ENCODE measurements around the gene FOXF2. TPM values are rescaled to one million over a fixed set of nuclear protein-coding genes. Genes with fewer than 3 reads are reported as not detected.

Gene FOXF2
- total RNA-seq, 1 donor from 2014 or later, result not detected

GRCh38 chr6:1371933-1372332, 17.4 kb upstream of the FOXF2 start:
- Mint-ChIP-seq H3K4me3 (ENCODE audit: unreplicated experiment) (no peak overlapping the region), H3K4me1 (ENCODE audit: unreplicated experiment) (peaks cover 4% of the 10 kb centered on the region), H3K36me3 (ENCODE audit: low read depth, unreplicated experiment) (peaks cover 4% of the 10 kb centered on the region), H3K9me3 (ENCODE audit: unreplicated experiment) (peaks cover 9% of the 10 kb centered on the region), H3K27me3 (ENCODE audit: unreplicated experiment) (peaks cover 8% of the 10 kb centered on the region), H3K27ac (ENCODE audit: unreplicated experiment) (no peak overlapping the region)
- no peak for TF ChIP-seq CTCF (IDR thresholded peaks at IDR 0.05; ENCODE audit: unreplicated experiment)
- DNase-seq (ENCODE audit: low spot score), result no peak

GRCh38 chr6:1372690-1373089, 16.7 kb upstream of the FOXF2 start:
- Mint-ChIP-seq H3K4me1 (ENCODE audit: unreplicated experiment) (no peaks in the 10 kb centered on the region), H3K27ac (ENCODE audit: unreplicated experiment) (no peak overlapping the region), H3K36me3 (ENCODE audit: low read depth, unreplicated experiment) (peaks cover 4% of the 10 kb centered on the region), H3K27me3 (ENCODE audit: unreplicated experiment) (peaks cover 10% of the 10 kb centered on the region), H3K9me3 (ENCODE audit: unreplicated experiment) (peaks cover 9% of the 10 kb centered on the region), H3K4me3 (ENCODE audit: unreplicated experiment) (no peak overlapping the region)
- TF ChIP-seq CTCF (IDR thresholded peaks at IDR 0.05; ENCODE audit: unreplicated experiment), result no peak
- no peak for DNase-seq (ENCODE audit: low spot score)

- H3K4me1 Mint-ChIP-seq (ENCODE audit: unreplicated experiment), result peaks cover 14% of the 10 kb centered on the region
- no peak overlapping the region for H3K4me3 Mint-ChIP-seq (ENCODE audit: unreplicated experiment)
- no peak for TF ChIP-seq CTCF (IDR thresholded peaks at IDR 0.05; ENCODE audit: unreplicated experiment)
- peaks cover 4% of the 10 kb centered on the region for H3K36me3 Mint-ChIP-seq (ENCODE audit: low read depth, unreplicated experiment)
- no peak for DNase-seq (ENCODE audit: low spot score)
- H3K27ac Mint-ChIP-seq (ENCODE audit: unreplicated experiment), result no peak overlapping the region
- peaks cover 23% of the 10 kb centered on the region for H3K27me3 Mint-ChIP-seq (ENCODE audit: unreplicated experiment)
- H3K9me3 Mint-ChIP-seq (ENCODE audit: unreplicated experiment), result no peaks in the 10 kb centered on the region
Observed at GRCh38 chr6:1376653-1377052, 12.7 kb upstream of the FOXF2 start.

GRCh38 chr6:1377526-1377925, 11.8 kb upstream of the FOXF2 start:
- TF ChIP-seq CTCF (IDR thresholded peaks at IDR 0.05; ENCODE audit: unreplicated experiment), result no peak

GRCh38 chr6:1378065-1379016, 11.0 kb upstream of the FOXF2 start:
- peak; percentile 30 for DNase-seq (ENCODE audit: low spot score)
- Mint-ChIP-seq H3K4me3 (ENCODE audit: unreplicated experiment) (no peak overlapping the region), H3K27me3 (ENCODE audit: unreplicated experiment) (peaks cover 23% of the 10 kb centered on the region), H3K27ac (ENCODE audit: unreplicated experiment) (no peak overlapping the region), H3K9me3 (ENCODE audit: unreplicated experiment) (no peaks in the 10 kb centered on the region), H3K4me1 (ENCODE audit: unreplicated experiment) (peaks cover 14% of the 10 kb centered on the region), H3K36me3 (ENCODE audit: low read depth, unreplicated experiment) (no peaks in the 10 kb centered on the region)
- no peak for TF ChIP-seq CTCF (IDR thresholded peaks at IDR 0.05; ENCODE audit: unreplicated experiment)

More at GRCh38 chr6:1377526-1377925, 11.8 kb upstream of the FOXF2 start:
- H3K36me3 Mint-ChIP-seq (ENCODE audit: low read depth, unreplicated experiment), result peaks cover under 1% of the 10 kb centered on the region
- no peaks in the 10 kb centered on the region for H3K9me3 Mint-ChIP-seq (ENCODE audit: unreplicated experiment)
- no peak overlapping the region for H3K4me3 Mint-ChIP-seq (ENCODE audit: unreplicated experiment)
- no peak overlapping the region for H3K27ac Mint-ChIP-seq (ENCODE audit: unreplicated experiment)
- H3K27me3 Mint-ChIP-seq (ENCODE audit: unreplicated experiment), result peaks cover 25% of the 10 kb centered on the region
- peaks cover 14% of the 10 kb centered on the region for H3K4me1 Mint-ChIP-seq (ENCODE audit: unreplicated experiment)
- DNase-seq (ENCODE audit: low spot score), result no peak

Measured in endothelial cell (in vitro differentiated cells).